Activated CD4-positive, alpha-beta T cell treated with anti-CD3 and anti-CD28 coated beads, Interleukin-2, Interleukin-4, amounts not matched to agents 100 ng/mL and 50 ng/mL, durations not matched to agents 16 hours and 8 hours (primary cell): ENCODE results near the gene BMPER.
A peak's percentile ranks its signal among the peaks of the same experiment; 100 is the strongest.

Experiments used
- DNase-seq: peaks from one replicate; pipeline ENCODE4 v3.0.0-alpha.2; 2020; ENCODE audit warnings: low spot score

BMPER gene

GRCh38 chr7:33923440-33924229 is 18.3 kb downstream of the BMPER start:
- no peak for DNase-seq

GRCh38 chr7:33926535-33926934 is 21.2 kb downstream of the BMPER start:
- DNase-seq = no peak

DNA sequence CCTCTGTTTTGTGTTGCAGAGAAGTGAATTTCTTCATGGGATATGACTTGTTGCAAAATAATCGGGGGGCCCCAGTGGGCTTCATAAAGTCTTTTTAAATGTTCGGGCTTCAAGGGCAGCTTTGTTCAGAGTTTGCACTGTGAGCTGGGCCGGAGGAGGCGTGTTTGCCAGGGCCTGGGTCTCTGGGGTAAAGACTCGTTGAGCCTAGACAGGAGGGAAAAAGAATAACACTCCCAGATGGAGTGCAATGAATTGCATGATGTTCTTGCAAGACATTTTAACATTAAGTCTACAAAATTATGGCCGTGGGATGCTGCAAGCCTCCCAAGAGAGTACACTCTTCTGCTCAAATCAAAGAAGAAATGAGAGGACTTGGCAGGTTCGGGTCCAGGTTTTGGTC is 23.6 kb downstream of the BMPER start:
- DNase-seq = no peak

DNA sequence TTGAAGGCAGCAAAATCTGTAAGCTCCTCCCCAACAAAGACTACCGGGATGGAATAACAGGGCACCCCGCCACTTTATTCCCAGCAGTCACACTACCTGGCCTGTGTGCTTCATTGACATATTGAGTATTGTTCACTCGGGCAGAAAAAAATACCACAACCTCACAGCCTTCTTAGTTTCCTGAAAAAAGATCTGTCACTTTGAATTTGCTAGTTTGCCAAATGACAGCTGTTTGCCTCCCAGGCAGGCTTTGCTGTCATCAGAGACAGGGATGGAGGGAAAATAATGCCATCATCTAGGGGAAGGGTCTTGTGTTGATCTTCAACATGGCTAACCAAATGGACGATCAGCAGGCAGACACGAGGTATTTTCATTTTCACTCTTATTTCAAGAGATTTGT is 26.9 kb downstream of the BMPER start:
- no peak for DNase-seq

- DNase-seq = peak; percentile 59
These were observed 27.6 kb downstream of the BMPER start for GRCh38 chr7:33932832-33933468.

DNA sequence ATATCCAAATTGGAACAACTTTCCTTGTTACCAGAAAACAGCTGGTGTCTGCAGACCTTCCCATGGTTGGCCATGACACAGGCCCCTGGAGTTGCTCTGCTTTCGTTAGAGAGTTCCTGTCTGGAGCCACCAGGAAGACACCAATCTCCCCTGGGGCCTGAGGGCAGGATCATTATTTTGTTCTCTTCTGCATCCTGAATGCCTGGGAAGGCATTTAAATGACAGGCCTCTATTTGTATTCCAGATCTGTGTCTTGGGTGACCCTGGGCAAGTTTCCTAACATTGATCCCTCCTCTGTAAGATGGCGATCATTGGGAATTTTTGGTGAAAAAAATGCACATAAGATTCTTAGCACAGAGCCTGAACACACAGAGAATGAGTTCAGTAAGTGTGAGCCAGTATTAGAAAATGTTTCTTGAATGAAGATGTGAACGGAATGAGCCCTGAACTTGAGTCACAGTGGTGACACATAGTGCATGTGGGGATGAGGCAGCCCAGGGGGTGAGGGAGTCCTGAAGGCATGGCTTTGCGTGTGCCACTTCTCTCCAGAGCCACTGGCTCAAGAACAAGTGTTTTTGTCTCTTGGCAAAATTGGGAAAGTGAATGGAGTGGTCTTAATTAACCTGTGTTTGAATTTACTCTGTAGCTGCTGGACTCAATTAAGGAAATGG is 28.4 kb downstream of the BMPER start:
- no peak for DNase-seq

- DNase-seq = no peak
These were observed 29.1 kb downstream of the BMPER start for GRCh38 chr7:33934391-33934790.

DNA sequence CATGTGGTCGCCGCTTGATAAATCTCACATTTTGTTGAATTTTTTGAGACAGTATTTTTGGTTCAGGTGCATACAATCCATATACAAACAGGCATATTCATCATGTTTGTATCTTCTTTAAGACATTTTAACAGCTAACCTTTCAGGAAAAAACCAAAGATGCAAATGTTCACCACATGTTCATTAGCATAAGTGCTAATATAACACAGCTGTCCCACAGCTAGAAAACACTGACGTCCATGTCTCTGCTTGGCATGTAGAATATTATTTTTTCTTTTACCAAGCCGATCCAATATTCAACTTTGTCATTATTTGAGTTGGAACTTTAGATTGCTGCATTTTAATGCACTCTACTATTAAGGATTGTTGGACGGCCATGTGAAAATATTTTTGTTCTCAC is 31.2 kb downstream of the BMPER start:
- DNase-seq = no peak

DNA sequence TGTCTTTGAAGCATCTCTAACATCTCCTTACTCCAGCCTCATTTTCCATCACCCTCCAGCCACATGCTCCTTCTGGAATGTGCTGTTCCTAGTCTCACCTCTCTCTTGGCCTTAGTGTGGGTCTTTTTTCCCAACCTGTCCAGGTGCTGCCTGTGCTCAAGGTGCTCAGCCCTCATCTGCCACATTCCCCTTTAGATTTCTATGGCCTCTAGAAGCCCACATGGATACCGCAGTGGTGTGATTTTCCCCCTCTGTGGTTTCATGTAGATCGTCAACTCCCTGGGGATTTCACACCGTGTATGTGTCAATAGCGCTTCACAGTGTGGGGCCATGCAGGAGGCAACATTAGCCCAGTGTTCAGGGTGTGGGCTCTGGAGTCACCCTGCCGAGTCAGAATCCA is 32.5 kb downstream of the BMPER start:
- DNase-seq = no peak

- no peak for DNase-seq
These were observed 33.8 kb downstream of the BMPER start for GRCh38 chr7:33939121-33939520.

GRCh38 chr7:33940503-33940902 is 35.2 kb downstream of the BMPER start:
- no peak for DNase-seq

DNA sequence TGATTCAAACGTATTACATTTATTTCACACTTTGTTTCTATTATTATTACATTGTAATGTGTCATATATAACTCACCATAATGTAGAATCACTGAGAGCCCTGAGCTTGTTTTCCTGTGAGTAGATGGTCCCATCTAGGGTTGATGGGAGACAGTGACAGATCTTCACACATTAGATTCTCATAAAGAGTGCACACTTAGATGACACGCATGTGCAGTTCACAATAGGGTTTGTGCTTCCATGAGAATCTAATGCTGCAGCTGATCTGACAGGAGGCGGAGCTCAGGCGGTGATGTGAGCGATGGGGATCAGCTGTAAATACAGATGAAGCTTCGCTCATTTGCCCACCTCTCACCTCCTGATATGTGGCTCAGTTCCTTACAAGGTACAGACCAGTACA is 36.1 kb downstream of the BMPER start:
- DNase-seq = no peak

DNA sequence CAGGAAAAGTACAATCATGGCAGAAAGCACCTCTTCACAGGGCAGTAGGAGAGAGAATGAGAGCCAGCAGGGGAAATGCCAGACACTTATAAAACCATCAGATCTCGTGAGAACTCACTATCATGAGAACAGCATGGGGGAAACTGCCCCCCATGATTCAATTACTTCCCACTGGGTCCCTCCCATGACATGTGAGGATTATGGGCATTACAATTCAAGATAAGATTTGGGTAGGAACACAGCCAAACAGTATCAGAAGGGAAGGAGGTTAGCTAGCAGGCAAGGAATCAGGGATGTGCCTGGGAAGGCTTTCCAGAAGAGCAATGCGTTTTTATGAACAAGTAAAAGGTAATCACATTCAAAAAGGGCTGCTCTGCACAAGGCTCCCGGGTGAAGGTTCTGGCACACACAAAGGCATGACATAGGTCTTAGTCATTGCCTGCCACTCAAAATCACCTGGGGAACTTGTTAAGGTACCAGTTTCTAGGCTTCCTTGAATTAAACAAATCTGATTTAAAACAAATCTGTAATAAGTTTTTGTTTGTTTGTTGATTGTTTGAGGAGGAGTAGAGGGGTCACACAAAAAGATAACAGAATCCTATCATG is 40.9 kb downstream of the BMPER start:
- no peak for DNase-seq

DNA sequence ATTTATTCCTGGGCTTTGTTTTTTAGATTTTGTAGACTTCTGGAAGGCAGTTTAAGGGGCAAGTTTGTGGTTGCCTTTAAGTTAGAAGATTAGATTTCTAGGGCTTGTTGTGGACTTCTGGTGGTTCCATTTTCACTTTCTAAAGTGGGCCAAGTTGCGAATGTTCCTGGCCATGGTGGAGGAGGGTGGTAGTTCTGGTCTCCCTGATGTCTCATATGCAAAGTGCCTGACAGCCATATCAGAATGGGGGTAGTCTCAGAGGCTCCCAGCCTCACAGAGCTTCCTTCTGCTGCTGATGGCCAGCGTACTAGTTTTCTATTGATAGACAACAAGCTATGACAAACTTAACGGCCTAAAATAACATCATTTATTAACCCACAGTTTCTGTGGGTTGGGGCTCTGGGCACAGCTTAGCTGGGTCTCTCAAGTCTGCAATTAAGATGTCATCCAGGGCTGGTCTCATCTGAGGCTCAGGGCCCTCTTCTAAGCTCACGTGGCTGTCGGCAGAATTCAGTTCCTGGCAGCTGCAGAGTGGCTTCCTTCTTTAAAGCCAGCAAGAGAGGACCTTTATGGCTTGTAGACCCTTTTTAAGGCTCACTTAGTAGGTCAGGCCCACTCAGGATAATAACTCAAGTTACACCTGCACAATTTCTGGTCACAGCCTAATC is 44.8 kb downstream of the BMPER start:
- no peak for DNase-seq

DNA sequence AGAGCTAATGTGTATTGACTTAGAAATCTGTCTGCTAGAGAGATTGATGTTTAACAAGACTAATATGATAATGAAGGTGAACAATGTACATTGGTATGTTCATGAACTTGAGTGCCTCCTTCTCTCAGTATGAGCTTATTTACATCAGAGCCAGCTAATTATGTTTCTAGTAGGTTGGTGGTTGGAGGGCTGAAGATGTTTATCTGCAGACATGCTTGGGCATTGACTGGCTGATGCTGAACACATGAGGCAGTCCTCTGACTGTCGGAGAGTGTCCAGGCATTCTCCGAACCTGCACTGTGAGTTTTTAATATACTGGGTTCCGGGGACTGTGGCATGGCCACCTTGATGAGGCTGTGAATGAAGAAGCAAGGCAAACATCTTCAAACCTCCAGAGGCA is 47.5 kb downstream of the BMPER start:
- DNase-seq = no peak

GRCh38 chr7:33958104-33958503 is 52.8 kb downstream of the BMPER start:
- no peak for DNase-seq

DNA sequence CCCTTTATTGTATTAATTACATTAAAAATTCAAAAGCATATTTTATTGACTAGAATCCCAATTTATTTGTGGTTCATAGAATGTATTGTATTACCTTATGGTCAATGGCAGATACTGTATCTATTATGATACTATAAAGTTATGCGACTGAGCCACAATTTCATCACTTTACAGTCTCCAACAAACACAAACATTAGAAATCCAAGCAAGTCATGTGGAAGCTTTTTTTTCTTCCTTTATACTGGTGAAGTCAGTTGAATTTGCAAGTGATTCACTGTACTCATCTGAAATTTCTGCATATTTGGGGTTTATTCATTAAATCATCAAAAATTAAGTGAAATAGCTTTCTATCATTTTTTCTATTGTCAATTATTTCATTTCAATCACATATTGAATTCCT is 54.3 kb downstream of the BMPER start:
- no peak for DNase-seq

GRCh38 chr7:33961948-33962347 is 56.6 kb downstream of the BMPER start:
- no peak for DNase-seq

GRCh38 chr7:33964417-33965182 is 59.3 kb downstream of the BMPER start:
- DNase-seq = no peak

- no peak for DNase-seq
These were observed 59.9 kb downstream of the BMPER start for GRCh38 chr7:33965183-33965744.

GRCh38 chr7:33968591-33968990 is 63.3 kb downstream of the BMPER start:
- no peak for DNase-seq
